Motor neuron (in vitro differentiated cells): ENCODE data around the gene HPN. TPM values are rescaled to one million over a fixed set of nuclear protein-coding genes. Genes with fewer than 3 reads are reported as not detected.
"Not testable (repeated sequence)": the region's sequence is repeated elsewhere in the genome, so short reads cannot be mapped to it uniquely, and the experiment has no call there.

Source experiments
- ATAC-seq, 8 experiments: fragments of 200-7000 bp; cut with Tn5 transposase; replicated peaks in 6 of 8; 2 replicates each; pipeline ENCODE4 v1.8.0; 2021; ENCODE audit warnings: mild to moderate bottlenecking in 8 of 8, moderate library complexity in 8 of 8
- H3K27ac ChIP-seq, 2 donors: fragments of 250-450 bp; sonication (Bioruptor Pico); 2 replicates each; pipeline ENCODE4 v1.9.0; 2021; ENCODE audit warnings: antibody characterized with exemption in 2 of 2, mild to moderate bottlenecking in 2 of 2, moderate library complexity in 1 of 2
- H3K4me1 ChIP-seq, 2 donors: fragments of 250-450 bp; sonication (Bioruptor Pico); replicated peaks in 1 of 2; 2 replicates each; pipeline ENCODE4 v1.6.1; 2021; ENCODE audit warnings: antibody characterized with exemption in 2 of 2, mild to moderate bottlenecking in 2 of 2, moderate library complexity in 1 of 2
- H3K4me3 ChIP-seq, 5 donors: fragments of 250-450 bp; sonication (Bioruptor Pico); 2 replicates each; pipeline ENCODE4 v1.9.0; 2021; ENCODE audit warnings: antibody characterized with exemption in 5 of 5, mild to moderate bottlenecking in 5 of 5, moderate library complexity in 4 of 5
- WGBS, 10 experiments: fragments of 450-650 bp; shearing (Covaris generic); methylation state at CpG; one replicate each; pipeline ENCODE4 v1.0.0; 2022; 5-methylcytosine and 5-hydroxymethylcytosine counted together
- in situ Hi-C, 9 experiments: fragments of 400-800 bp; cut with MboI; loops; one replicate each; pipeline ENCODE4 v1.15.0; 2021; ENCODE audit warnings: low sequenced_read_pairs in 9 of 9, low pct_unique_long_range_greater_than_20kb in 2 of 9; ENCODE audit not compliant: unreplicated experiment in 9 of 9
- total RNA-seq, 8 experiments: library from RNA; unstranded; fragments of 300-600 nt; gene quantifications; 2 replicates each; pipeline versions ENCODE4 v1.2.3 to v1.2.4, GENCODE V29; 2022

HPN gene
- total RNA-seq, 8 experiments from 2014 or later: 0.09 to 0.95 (median 0.45) TPM; not detected in 1

- H3K4me3 ChIP-seq: no peak overlapping the region
- WGBS, 10 experiments: 50 to 82% methylated on average over 2 of the region's 32 CpGs; no CpG with 5 or more reads in 8 of the 10 experiments
These were observed 28.3 kb upstream of the HPN start for GRCh38 chr19:35013041-35013819.

GRCh38 chr19:35013820-35014754 is 27.4 kb upstream of the HPN start:
- no peak for ATAC-seq
- in situ Hi-C loops: no loop called here

More at GRCh38 chr19:35013041-35013819, 28.3 kb upstream of the HPN start:
- peak; percentile 7 to 82 (median 56) for ATAC-seq
- no peak overlapping the region for H3K27ac ChIP-seq
- in situ Hi-C loops: no loop called here
- no peaks in the 10 kb centered on the region for H3K4me1 ChIP-seq

GRCh38 chr19:35014774-35015173 is 26.7 kb upstream of the HPN start:
- WGBS, 10 experiments: 100% methylated on average over 1 to 4 of the region's 4 CpGs; no CpG with 5 or more reads in 5 of the 10 experiments
- ATAC-seq, H3K4me1 ChIP-seq, in situ Hi-C loops, H3K27ac ChIP-seq, H3K4me3 ChIP-seq: not testable (repeated sequence)

More at GRCh38 chr19:35013820-35014754, 27.4 kb upstream of the HPN start:
- Histone ChIP-seq H3K27ac (no peak overlapping the region), H3K4me3 (no peak overlapping the region), H3K4me1 (no peaks in the 10 kb centered on the region)
- 86 to 100% (median 94%) methylated on average over 1 to 9 of the region's 23 CpGs; no CpG with 5 or more reads in 2 of the 10 experiments for WGBS, 10 experiments

- ATAC-seq: peak; percentile 17 to 97 (median 56)
- Histone ChIP-seq H3K4me1 (no peaks in the 10 kb centered on the region), H3K27ac (no peak overlapping the region), H3K4me3 (no peak overlapping the region)
- 37 to 100% (median 98%) methylated on average over 1 to 4 of the region's 16 CpGs; no CpG with 5 or more reads in 4 of the 10 experiments for WGBS, 10 experiments
- in situ Hi-C loops: no loop called here
These were observed 26.1 kb upstream of the HPN start for GRCh38 chr19:35015270-35015953.

- 80 to 100% (median 92%) methylated on average over 2 to 4 of the region's 6 CpGs; no CpG with 5 or more reads in 5 of the 10 experiments for WGBS, 10 experiments
- in situ Hi-C loops: no loop called here
- Histone ChIP-seq H3K4me1 (no peaks in the 10 kb centered on the region), H3K4me3 (no peak overlapping the region), H3K27ac (no peak overlapping the region)
- ATAC-seq: no peak
These were observed 25.6 kb upstream of the HPN start for GRCh38 chr19:35015954-35016351.

- ATAC-seq: no peak
- Histone ChIP-seq H3K4me1 (no peaks in the 10 kb centered on the region), H3K4me3 (no peak overlapping the region), H3K27ac (no peak overlapping the region)
- in situ Hi-C loops: no loop called here
- WGBS, 10 experiments: 80 to 93% (median 82%) methylated on average over 1 to 3 of the region's 3 CpGs; no CpG with 5 or more reads in 6 of the 10 experiments
These were observed 24.0 kb upstream of the HPN start for GRCh38 chr19:35017507-35017906.

- WGBS, 10 experiments: 100% methylated on average over 2 to 3 of the region's 4 CpGs; no CpG with 5 or more reads in 7 of the 10 experiments
- no peak overlapping the region for H3K4me3 ChIP-seq
- no peaks in the 10 kb centered on the region for H3K4me1 ChIP-seq
- no peak overlapping the region for H3K27ac ChIP-seq
- ATAC-seq: no peak
- in situ Hi-C loops: no loop called here
These were observed 23.1 kb upstream of the HPN start for GRCh38 chr19:35018379-35018778.

- no peak overlapping the region for H3K4me3 ChIP-seq
- WGBS, 10 experiments: 97 to 100% methylated on average over 2 to 6 of the region's 22 CpGs; no CpG with 5 or more reads in 8 of the 10 experiments
- in situ Hi-C loops: no loop called here
- ATAC-seq: no peak
- H3K4me1 ChIP-seq: no peaks in the 10 kb centered on the region
- H3K27ac ChIP-seq: no peak overlapping the region
These were observed 22.4 kb upstream of the HPN start for GRCh38 chr19:35019144-35019543.

- ATAC-seq: no peak
- 67 to 95% (median 85%) methylated on average over 2 to 8 of the region's 10 CpGs; no CpG with 5 or more reads in 2 of the 10 experiments for WGBS, 10 experiments
- in situ Hi-C loops: no loop called here
- H3K4me3 ChIP-seq: no peak overlapping the region
- no peaks in the 10 kb centered on the region for H3K4me1 ChIP-seq
- no peak overlapping the region for H3K27ac ChIP-seq
These were observed 20.5 kb upstream of the HPN start for GRCh38 chr19:35021016-35021415.

- no peak overlapping the region for H3K4me3 ChIP-seq
- 67 to 100% (median 88%) methylated on average over 1 to 6 of the region's 25 CpGs; no CpG with 5 or more reads in 6 of the 10 experiments for WGBS, 10 experiments
- in situ Hi-C loops: no loop called here
- no peak for ATAC-seq
- no peak overlapping the region for H3K27ac ChIP-seq
- H3K4me1 ChIP-seq: no peaks in the 10 kb centered on the region
These were observed 19.9 kb upstream of the HPN start for GRCh38 chr19:35021596-35021995.

GRCh38 chr19:35022460-35022859 is 19.1 kb upstream of the HPN start:
- peak in 1 of 8 experiments; percentile 10 for ATAC-seq
- no peak overlapping the region for H3K27ac ChIP-seq
- in situ Hi-C loops: no loop called here

GRCh38 chr19:35023428-35023827 is 18.1 kb upstream of the HPN start:
- Histone ChIP-seq H3K4me3 (no peak overlapping the region), H3K27ac (no peak overlapping the region), H3K4me1 (no peaks in the 10 kb centered on the region)
- ATAC-seq: no peak
- WGBS, 10 experiments: 83% methylated on average over 4 of the region's 19 CpGs; no CpG with 5 or more reads in 9 of the 10 experiments
- in situ Hi-C loops: no loop called here

More at GRCh38 chr19:35022460-35022859, 19.1 kb upstream of the HPN start:
- WGBS, 10 experiments: no CpG with 5 or more reads among the region's 14 CpGs
- Histone ChIP-seq H3K4me3 (no peak overlapping the region), H3K4me1 (no peaks in the 10 kb centered on the region)
